Small intestine (tissue), 7 donors: ENCODE measurements around the gene SLAMF8. TPM values are rescaled to one million over a fixed set of nuclear protein-coding genes. Genes with fewer than 3 reads are reported as not detected.

Experiments used
- DNase-seq, 2 donors: peaks; one replicate each; pipeline versions ENCODE4 v3.0.0 to v3.0.0-alpha.2; 2013
- FAIRE-seq: peaks from 2 replicates; lab custom pipeline; 2012; peaks lifted over from hg19 to GRCh38; lab: Jason Lieb, UNC
- H3K27ac ChIP-seq, 3 donors: one replicate each; pipeline ENCODE4 v1.5.1; 2013; ENCODE audit warnings: low read length in 2 of 3, mild to moderate bottlenecking in 2 of 3, control low read depth in 1 of 3, inconsistent platforms in 1 of 3, low read depth in 1 of 3, moderate library complexity in 1 of 3
- H3K27me3 ChIP-seq, 3 donors: one replicate each; pipeline ENCODE4 v1.6.1; 2013; ENCODE audit warnings: low read length in 3 of 3, inconsistent platforms in 1 of 3; ENCODE audit not compliant: control insufficient read depth in 3 of 3, insufficient read depth in 3 of 3
- H3K36me3 ChIP-seq, 3 donors: one replicate each; pipeline ENCODE4 v1.6.1; 2013; ENCODE audit warnings: low read length in 3 of 3, inconsistent platforms in 1 of 3, low read depth in 1 of 3, mild to moderate bottlenecking in 1 of 3, moderate library complexity in 1 of 3; ENCODE audit not compliant: control insufficient read depth in 3 of 3, insufficient read depth in 2 of 3
- H3K4me1 ChIP-seq, 3 donors: one replicate each; pipeline ENCODE4 v1.6.1; 2013; ENCODE audit warnings: low read length in 2 of 3, inconsistent platforms in 1 of 3, low read depth in 1 of 3, mild to moderate bottlenecking in 1 of 3, moderate library complexity in 1 of 3; ENCODE audit not compliant: control insufficient read depth in 3 of 3, insufficient read depth in 2 of 3
- H3K4me3 ChIP-seq, 3 donors: one replicate each; pipeline ENCODE4 v1.5.1; 2013; ENCODE audit warnings: low read length in 3 of 3, control low read depth in 1 of 3, inconsistent platforms in 1 of 3, low read depth in 1 of 3, mild to moderate bottlenecking in 1 of 3, moderate library complexity in 1 of 3
- H3K9me3 ChIP-seq, 2 donors: one replicate each; pipeline ENCODE4 v1.6.1; 2013; ENCODE audit warnings: low read depth in 1 of 2, low read length in 1 of 2; ENCODE audit not compliant: control insufficient read depth in 2 of 2, insufficient read depth in 1 of 2
- WGBS, 3 donors: extraction: QIAGEN DNeasy Blood & Tissue Kit; methylation state at CpG; one replicate each; pipeline ENCODE4 v1.1.7; 2013; 5-methylcytosine and 5-hydroxymethylcytosine counted together
- polyA plus RNA-seq, 4 donors: library from polyadenylated mRNA; stranded (reverse) in 3 of 4; unstranded in 1 of 4; fragments of 200-250 nt in 3 of 4; fragments of 120-200 nt in 1 of 4; gene quantifications; one replicate each; pipeline versions ENCODE4 v1.2.1 to v1.2.3, GENCODE V29; 2013
- donor health status: healthy with polysubstance abuse.
- donor health status: control.
- donor health status: control.
- donor health status: Bipolar disorder and iron deficiency.
- donor health status: healthy.

The SLAMF8 gene
- polyA plus RNA-seq, 4 donors = 0.89 to 4.6 (median 4.2) TPM

DNA sequence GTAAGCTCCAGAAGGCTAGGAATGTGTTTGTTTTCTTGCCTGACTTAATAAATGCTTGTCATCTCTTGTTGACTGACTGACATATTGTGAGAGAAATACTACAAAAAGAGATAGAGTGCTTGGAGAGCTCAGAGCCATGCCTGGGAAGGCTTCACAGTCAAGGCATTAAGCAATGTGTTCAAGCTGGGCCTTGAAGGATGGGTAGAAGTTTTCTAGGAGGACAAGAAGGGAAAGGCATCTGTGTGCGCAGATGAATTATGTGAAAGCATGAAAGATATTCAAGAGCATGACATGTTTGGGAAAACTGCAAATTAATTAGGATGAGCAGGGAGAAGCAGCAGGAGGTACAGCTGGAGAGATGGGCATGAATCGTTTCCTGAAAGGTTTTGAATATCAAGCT is 5.6 kb downstream of the SLAMF8 start:
- no peak for DNase-seq
- no peak overlapping the region for H3K4me3 ChIP-seq
- no peak for FAIRE-seq
- 88 to 94% (median 92%) methylated on average over 2 of the region's 2 CpGs for WGBS, 3 donors
- no peak overlapping the region for H3K27ac ChIP-seq
- no peaks in the 10 kb centered on the region for H3K27me3 ChIP-seq
- no peaks in the 10 kb centered on the region for H3K9me3 ChIP-seq
- peaks cover 0 to 3% (median 0%) of the 10 kb centered on the region in 3 donors for H3K4me1 ChIP-seq
- H3K36me3 ChIP-seq = peaks cover 0 to 8% (median 0%) of the 10 kb centered on the region in 3 donors

DNA sequence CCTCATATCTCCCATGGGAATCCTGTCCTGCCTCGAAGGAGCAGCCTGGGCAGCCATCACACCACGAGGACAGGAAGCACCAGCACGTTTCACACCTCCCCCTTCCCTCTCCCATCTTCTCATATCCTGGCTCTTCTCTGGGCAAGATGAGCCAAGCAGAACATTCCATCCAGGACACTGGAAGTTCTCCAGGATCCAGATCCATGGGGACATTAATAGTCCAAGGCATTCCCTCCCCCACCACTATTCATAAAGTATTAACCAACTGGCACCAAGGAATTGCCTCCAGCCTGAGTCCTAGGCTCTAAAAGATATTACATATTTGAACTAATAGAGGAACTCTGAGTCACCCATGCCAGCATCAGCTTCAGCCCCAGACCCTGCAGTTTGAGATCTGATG is 8.7 kb downstream of the SLAMF8 start:
- no peak overlapping the region for H3K4me3 ChIP-seq
- H3K27ac ChIP-seq = no peak overlapping the region
- no peaks in the 10 kb centered on the region for H3K27me3 ChIP-seq
- WGBS, 3 donors = 67 to 78% (median 74%) methylated on average over 3 of the region's 3 CpGs
- no peaks in the 10 kb centered on the region for H3K4me1 ChIP-seq
- peaks cover 0 to 13% (median 0%) of the 10 kb centered on the region in 3 donors for H3K36me3 ChIP-seq
- no peak for FAIRE-seq
- no peaks in the 10 kb centered on the region for H3K9me3 ChIP-seq
- no peak for DNase-seq

DNA sequence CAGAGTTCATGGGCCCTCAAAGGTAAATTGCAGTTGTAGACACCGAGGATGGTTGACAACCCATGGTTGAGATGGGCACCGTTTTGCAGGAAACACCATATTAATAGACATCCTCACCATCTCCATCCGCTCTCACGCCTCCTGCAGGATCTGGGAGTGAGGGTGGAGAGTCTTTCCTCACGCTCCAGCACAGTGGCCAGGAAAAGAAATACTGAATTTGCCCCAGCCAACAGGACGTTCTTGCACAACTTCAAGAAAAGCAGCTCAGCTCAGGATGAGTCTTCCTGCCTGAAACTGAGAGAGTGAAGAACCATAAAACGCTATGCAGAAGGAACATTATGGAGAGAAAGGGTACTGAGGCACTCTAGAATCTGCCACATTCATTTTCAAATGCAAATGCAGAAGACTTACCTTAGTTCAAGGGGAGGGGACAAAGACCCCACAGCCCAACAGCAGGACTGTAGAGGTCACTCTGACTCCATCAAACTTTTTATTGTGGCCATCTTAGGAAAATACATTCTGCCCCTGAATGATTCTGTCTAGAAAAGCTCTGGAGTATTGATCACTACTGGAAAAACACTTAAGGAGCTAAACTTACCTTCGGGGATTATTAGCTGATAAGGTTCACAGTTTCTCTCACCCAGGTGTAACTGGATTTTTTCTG is 9.3 kb downstream of the SLAMF8 start:
- WGBS, 3 donors = 84 to 86% (median 85%) methylated on average over 8 of the region's 8 CpGs
- DNase-seq = no peak
- FAIRE-seq = no peak

DNA sequence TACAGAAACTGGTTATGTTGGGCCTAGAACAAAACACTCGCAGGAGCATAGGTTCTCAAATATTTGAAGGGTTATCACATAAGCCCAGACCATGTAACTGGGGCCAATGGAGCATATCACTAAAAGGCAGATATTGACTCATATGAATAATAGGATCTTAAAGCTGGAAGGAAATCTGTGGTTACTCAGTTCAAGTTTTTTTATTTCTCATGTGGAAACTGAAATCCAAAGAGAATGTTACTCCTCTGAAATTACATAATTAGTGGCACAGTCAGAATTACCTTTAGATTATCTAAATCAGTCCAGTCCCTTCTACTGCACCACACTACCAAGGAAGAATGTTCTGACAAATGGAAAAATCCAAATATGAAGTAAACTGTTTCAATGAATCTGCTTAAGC is 12.0 kb downstream of the SLAMF8 start:
- Histone ChIP-seq H3K27ac (no peak overlapping the region), H3K4me3 (no peak overlapping the region), H3K4me1 (no peaks in the 10 kb centered on the region), H3K9me3 (no peaks in the 10 kb centered on the region), H3K27me3 (no peaks in the 10 kb centered on the region), H3K36me3 (peaks cover 0 to 18% (median 0%) of the 10 kb centered on the region in 3 donors)
- DNase-seq (no peak), FAIRE-seq (no peak)
- WGBS, 3 donors = 84 to 97% (median 85%) methylated on average over 1 of the region's 1 CpG

More for the DNA sequence above, 9.3 kb downstream of the SLAMF8 start:
- Histone ChIP-seq H3K27me3 (no peaks in the 10 kb centered on the region), H3K36me3 (peaks cover 0 to 19% (median 0%) of the 10 kb centered on the region in 3 donors), H3K4me1 (no peaks in the 10 kb centered on the region), H3K9me3 (no peaks in the 10 kb centered on the region), H3K27ac (no peak overlapping the region), H3K4me3 (no peak overlapping the region)

DNA sequence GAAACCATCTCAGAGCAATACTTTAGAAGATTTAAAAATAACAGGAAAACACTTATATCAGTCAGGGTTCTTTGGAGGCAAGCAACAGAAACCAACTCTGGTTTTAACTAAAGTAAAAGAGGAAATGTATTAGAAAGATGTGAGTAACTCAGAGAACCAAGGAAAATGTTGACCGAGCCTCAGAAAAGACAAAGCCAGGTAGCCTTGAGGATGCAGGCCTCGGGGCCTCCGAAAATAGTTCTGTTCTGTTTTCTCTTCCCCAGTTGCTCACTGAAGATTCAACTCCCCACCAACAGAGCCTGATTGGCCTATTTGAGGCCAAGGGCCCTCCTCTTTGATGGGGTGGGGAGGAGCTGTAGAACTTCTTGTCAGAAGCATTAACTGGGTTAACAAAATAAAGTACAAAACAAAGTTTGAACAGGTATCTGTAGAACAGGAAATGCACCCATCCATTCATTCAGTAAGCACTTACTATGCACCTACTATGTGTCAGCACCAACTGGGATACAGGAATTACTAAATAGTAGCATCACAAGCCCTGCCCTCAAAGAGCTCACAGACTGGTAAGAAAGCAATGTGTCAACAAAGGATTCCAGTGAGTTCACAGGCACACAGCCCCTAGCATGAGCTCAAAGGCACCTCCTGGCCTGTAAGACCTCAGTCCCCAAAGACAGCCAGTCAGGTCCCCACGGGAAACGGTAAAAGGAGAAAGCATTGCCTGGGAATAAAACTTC is 12.6 kb downstream of the SLAMF8 start:
- peaks cover 0 to 18% (median 0%) of the 10 kb centered on the region in 3 donors for H3K36me3 ChIP-seq
- no peak for DNase-seq
- H3K27ac ChIP-seq = no peak overlapping the region
- H3K4me3 ChIP-seq = no peak overlapping the region
- no peaks in the 10 kb centered on the region for H3K4me1 ChIP-seq
- H3K9me3 ChIP-seq = no peaks in the 10 kb centered on the region
- no peaks in the 10 kb centered on the region for H3K27me3 ChIP-seq
- FAIRE-seq = no peak
- 86 to 96% (median 94%) methylated on average over 5 of the region's 5 CpGs for WGBS, 3 donors

DNA sequence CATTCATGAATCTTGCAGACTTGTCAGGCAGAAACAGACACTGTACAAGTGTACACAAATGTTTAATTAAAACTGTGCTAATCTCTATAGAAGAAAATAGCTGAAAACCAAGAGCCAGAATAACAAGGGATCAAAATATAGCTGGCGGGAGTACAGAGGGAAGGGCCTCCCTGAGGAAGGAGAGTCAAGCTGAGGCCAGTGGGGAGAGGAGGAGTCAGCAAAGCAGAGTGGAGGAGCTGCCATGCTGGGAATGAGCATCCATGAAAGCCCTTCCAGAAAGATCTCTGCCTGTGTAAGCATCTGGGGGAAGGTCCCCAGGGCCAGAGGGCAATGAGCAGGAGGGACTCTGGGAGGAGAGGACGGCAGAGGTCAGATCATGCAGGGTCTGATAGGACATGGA is 15.1 kb downstream of the SLAMF8 start:
- H3K36me3 ChIP-seq = peaks cover 0 to 15% (median 0%) of the 10 kb centered on the region in 3 donors
- no peaks in the 10 kb centered on the region for H3K9me3 ChIP-seq
- WGBS, 3 donors = 82 to 98% (median 93%) methylated on average over 2 of the region's 2 CpGs
- H3K4me3 ChIP-seq = no peak overlapping the region
- FAIRE-seq (no peak), DNase-seq (no peak)
- no peak overlapping the region for H3K27ac ChIP-seq
- no peaks in the 10 kb centered on the region for H3K27me3 ChIP-seq
- H3K4me1 ChIP-seq = peaks cover 0 to 12% (median 3%) of the 10 kb centered on the region in 3 donors

DNA sequence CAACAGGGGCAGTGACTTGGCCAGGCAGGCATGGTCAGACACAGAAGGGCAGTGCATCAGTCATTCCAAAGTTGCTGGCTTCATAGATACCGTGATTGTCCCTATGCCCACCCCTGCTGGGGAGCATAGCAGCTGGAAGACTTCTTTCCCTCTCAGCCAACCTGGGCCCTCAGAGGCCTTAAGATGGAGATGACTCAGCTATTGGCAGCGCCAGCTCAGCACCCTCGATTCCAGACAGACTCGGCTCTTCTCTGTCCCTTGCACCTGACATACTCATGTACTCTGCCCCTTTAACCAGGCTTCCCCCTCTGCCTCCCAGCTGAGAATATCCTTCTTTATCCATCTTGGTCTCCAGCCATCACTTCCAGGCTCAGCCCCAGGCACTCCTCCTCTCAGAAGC is 16.8 kb downstream of the SLAMF8 start:
- 59 to 82% (median 70%) methylated on average over 4 of the region's 4 CpGs for WGBS, 3 donors
- Histone ChIP-seq H3K4me3 (no peak overlapping the region), H3K36me3 (peaks cover 0 to 12% (median 0%) of the 10 kb centered on the region in 3 donors), H3K4me1 (peaks cover 0 to 20% (median 3%) of the 10 kb centered on the region in 3 donors), H3K27ac (no peak overlapping the region), H3K27me3 (no peaks in the 10 kb centered on the region), H3K9me3 (no peaks in the 10 kb centered on the region)
- FAIRE-seq = no peak
- DNase-seq = no peak

DNA sequence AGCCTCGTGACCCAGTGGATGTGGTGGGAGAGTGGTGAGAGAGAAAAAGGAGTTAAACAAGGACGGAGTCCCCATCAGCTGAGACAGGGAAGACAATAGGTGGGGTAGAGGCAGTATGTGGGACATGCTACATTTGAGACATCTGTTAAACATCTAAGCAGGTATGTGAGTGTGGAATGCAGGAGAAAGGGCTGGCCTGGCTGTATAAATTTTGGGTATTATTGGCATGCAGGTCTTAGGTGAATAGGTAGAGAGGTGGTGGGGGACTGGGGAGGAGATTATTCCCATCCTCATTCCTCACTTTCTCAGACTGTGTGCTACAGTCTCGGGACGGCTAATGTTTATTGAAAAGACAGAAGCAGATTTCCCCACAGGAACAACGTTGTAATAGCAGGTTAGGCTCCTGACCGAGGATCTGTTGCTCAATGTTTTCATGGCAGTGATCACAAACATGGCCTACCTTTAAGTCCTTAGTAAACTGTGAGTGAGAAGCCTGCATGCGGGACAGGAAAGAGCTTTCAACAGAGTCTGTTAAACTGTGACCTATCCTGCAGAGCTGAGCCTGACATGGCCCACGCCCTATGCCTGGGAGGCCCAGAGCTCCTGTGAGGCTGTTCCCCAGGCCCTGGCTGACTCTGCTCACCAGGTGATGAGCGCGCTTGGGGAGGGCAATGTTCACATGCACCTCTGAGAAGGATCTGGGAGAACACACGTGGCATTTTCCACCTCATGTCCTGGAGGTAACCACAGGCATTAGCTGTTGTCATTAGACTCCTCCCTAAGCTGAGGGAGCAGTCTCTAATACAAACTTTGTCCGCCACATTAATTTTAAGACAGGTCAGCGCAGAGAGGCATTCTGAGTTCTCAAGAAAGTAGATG is 19.3 kb downstream of the SLAMF8 start:
- peak; percentile 84 to 94 for DNase-seq
- no peak overlapping the region for H3K4me3 ChIP-seq
- H3K27ac ChIP-seq = peak overlapping the region in 1 of 3 donors; percentile 94
- WGBS, 3 donors = 35 to 72% (median 58%) methylated on average over 13 of the region's 13 CpGs
- peaks cover 0 to 20% (median 3%) of the 10 kb centered on the region in 3 donors for H3K4me1 ChIP-seq
- H3K9me3 ChIP-seq = no peaks in the 10 kb centered on the region
- FAIRE-seq = no peak
- H3K36me3 ChIP-seq = peaks cover 0 to 1% (median 0%) of the 10 kb centered on the region in 3 donors
- no peaks in the 10 kb centered on the region for H3K27me3 ChIP-seq
